ENCODE results near the gene AUP1. TPM values are rescaled to one million over a fixed set of nuclear protein-coding genes. Genes with fewer than 3 reads are reported as not detected.

AUP1 gene
- total RNA-seq, 1 donor from 2014 or later, result 99.5 TPM

- H3K4me3 Mint-ChIP-seq (ENCODE audit: unreplicated experiment), result peak overlapping the region; percentile 23
- H3K27ac Mint-ChIP-seq (ENCODE audit: unreplicated experiment), result no peak overlapping the region
- TF ChIP-seq, protein P1, sequence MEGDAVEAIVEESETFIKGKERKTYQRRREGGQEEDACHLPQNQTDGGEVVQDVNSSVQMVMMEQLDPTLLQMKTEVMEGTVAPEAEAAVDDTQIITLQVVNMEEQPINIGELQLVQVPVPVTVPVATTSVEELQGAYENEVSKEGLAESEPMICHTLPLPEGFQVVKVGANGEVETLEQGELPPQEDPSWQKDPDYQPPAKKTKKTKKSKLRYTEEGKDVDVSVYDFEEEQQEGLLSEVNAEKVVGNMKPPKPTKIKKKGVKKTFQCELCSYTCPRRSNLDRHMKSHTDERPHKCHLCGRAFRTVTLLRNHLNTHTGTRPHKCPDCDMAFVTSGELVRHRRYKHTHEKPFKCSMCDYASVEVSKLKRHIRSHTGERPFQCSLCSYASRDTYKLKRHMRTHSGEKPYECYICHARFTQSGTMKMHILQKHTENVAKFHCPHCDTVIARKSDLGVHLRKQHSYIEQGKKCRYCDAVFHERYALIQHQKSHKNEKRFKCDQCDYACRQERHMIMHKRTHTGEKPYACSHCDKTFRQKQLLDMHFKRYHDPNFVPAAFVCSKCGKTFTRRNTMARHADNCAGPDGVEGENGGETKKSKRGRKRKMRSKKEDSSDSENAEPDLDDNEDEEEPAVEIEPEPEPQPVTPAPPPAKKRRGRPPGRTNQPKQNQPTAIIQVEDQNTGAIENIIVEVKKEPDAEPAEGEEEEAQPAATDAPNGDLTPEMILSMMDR (IDR thresholded peaks at IDR 0.05; ENCODE audit: partially characterized antibody, unreplicated experiment), result no peak
- DNase-seq, result no peak
- peaks cover 27% of the 10 kb centered on the region for H3K4me1 Mint-ChIP-seq (ENCODE audit: low read depth, unreplicated experiment)
- H3K9me3 Mint-ChIP-seq (ENCODE audit: unreplicated experiment), result peaks cover 12% of the 10 kb centered on the region
- H3K27me3 Mint-ChIP-seq (ENCODE audit: unreplicated experiment), result peaks cover 18% of the 10 kb centered on the region
- peaks cover 6% of the 10 kb centered on the region for H3K36me3 Mint-ChIP-seq (ENCODE audit: unreplicated experiment)
Observed at GRCh38 chr2:74546004-74546403, 16.5 kb upstream of the AUP1 start.

GRCh38 chr2:74544634-74545033 is 15.1 kb upstream of the AUP1 start:
- no peak overlapping the region for H3K27ac Mint-ChIP-seq (ENCODE audit: unreplicated experiment)
- peaks cover 16% of the 10 kb centered on the region for H3K4me1 Mint-ChIP-seq (ENCODE audit: low read depth, unreplicated experiment)
- no peak overlapping the region for H3K4me3 Mint-ChIP-seq (ENCODE audit: unreplicated experiment)
- TF ChIP-seq, protein P1 (IDR thresholded peaks at IDR 0.05; ENCODE audit: partially characterized antibody, unreplicated experiment), result no peak
- DNase-seq, result no peak
- H3K36me3 Mint-ChIP-seq (ENCODE audit: unreplicated experiment), result peaks cover 6% of the 10 kb centered on the region
- H3K27me3 Mint-ChIP-seq (ENCODE audit: unreplicated experiment), result peaks cover 11% of the 10 kb centered on the region
- peaks cover 12% of the 10 kb centered on the region for H3K9me3 Mint-ChIP-seq (ENCODE audit: unreplicated experiment)

GRCh38 chr2:74542978-74543377 is 13.5 kb upstream of the AUP1 start:
- Mint-ChIP-seq H3K27ac (ENCODE audit: unreplicated experiment) (no peak overlapping the region), H3K36me3 (ENCODE audit: unreplicated experiment) (peaks cover 11% of the 10 kb centered on the region), H3K9me3 (ENCODE audit: unreplicated experiment) (peaks cover 7% of the 10 kb centered on the region), H3K4me1 (ENCODE audit: low read depth, unreplicated experiment) (peaks cover 8% of the 10 kb centered on the region), H3K4me3 (ENCODE audit: unreplicated experiment) (no peak overlapping the region), H3K27me3 (ENCODE audit: unreplicated experiment) (peaks cover 4% of the 10 kb centered on the region)
- no peak for DNase-seq
- TF ChIP-seq, protein P1 (IDR thresholded peaks at IDR 0.05; ENCODE audit: partially characterized antibody, unreplicated experiment), result no peak

DNA sequence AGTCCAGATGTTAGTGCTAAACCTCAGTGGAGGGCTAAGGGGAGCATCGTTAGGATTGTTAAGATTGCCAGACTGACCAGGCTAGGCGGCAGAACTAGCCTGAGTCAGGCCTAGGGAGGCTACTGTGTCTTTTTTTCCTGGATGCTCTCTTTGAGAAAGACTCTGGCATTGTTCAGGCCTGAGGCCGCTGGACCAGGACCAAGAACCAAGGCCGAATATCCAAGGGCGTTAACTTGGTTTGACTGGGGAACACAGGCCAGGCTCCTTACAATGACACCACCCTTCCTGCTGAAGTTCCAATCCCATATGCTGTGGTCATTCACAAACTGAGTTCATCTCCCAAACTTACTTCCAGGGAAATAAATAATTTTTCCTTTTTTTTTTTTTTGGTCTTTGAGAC is 10.8 kb upstream of the AUP1 start:
- peaks cover 5% of the 10 kb centered on the region for H3K9me3 Mint-ChIP-seq (ENCODE audit: unreplicated experiment)
- H3K27me3 Mint-ChIP-seq (ENCODE audit: unreplicated experiment), result peaks cover 3% of the 10 kb centered on the region
- H3K4me3 Mint-ChIP-seq (ENCODE audit: unreplicated experiment), result no peak overlapping the region
- TF ChIP-seq, protein P1 (IDR thresholded peaks at IDR 0.05; ENCODE audit: partially characterized antibody, unreplicated experiment), result no peak
- no peak overlapping the region for H3K27ac Mint-ChIP-seq (ENCODE audit: unreplicated experiment)
- no peak for DNase-seq
- H3K36me3 Mint-ChIP-seq (ENCODE audit: unreplicated experiment), result peaks cover 11% of the 10 kb centered on the region
- no peaks in the 10 kb centered on the region for H3K4me1 Mint-ChIP-seq (ENCODE audit: low read depth, unreplicated experiment)

GRCh38 chr2:74538881-74539339 is 9.4 kb upstream of the AUP1 start:
- peaks cover 2% of the 10 kb centered on the region for H3K27me3 Mint-ChIP-seq (ENCODE audit: unreplicated experiment)
- H3K9me3 Mint-ChIP-seq (ENCODE audit: unreplicated experiment), result peaks cover 6% of the 10 kb centered on the region
- TF ChIP-seq, protein P1 (IDR thresholded peaks at IDR 0.05; ENCODE audit: partially characterized antibody, unreplicated experiment), result no peak
- peaks cover 11% of the 10 kb centered on the region for H3K36me3 Mint-ChIP-seq (ENCODE audit: unreplicated experiment)
- no peak overlapping the region for H3K27ac Mint-ChIP-seq (ENCODE audit: unreplicated experiment)
- DNase-seq, result no peak
- H3K4me1 Mint-ChIP-seq (ENCODE audit: low read depth, unreplicated experiment), result no peaks in the 10 kb centered on the region
- H3K4me3 Mint-ChIP-seq (ENCODE audit: unreplicated experiment), result no peak overlapping the region

Data from glutamatergic neuron (in vitro differentiated cells).